NB4 (cell line): Measurements from ENCODE around the gene PRODH.

Experiments used
- MYC ChIP-seq: IDR thresholded peaks from 2 replicates; pipeline ENCODE4 v1.6.1; 2011; ENCODE audit warnings: low read depth, low read length
- POLR2A ChIP-seq: IDR thresholded peaks from 2 replicates; pipeline ENCODE4 v1.6.1; 2011; ENCODE audit warnings: mild to moderate bottlenecking; ENCODE audit not compliant: insufficient read length; ENCODE audit errors: extremely low read depth
- TF ChIP-seq, protein P1 (sequence below): IDR thresholded peaks from one replicate; pipeline ENCODE4 v1.5.1; 2012; ENCODE audit warnings: low read depth, low read length

- TF ChIP-seq POLR2A: no peak
- TF ChIP-seq, protein P1, sequence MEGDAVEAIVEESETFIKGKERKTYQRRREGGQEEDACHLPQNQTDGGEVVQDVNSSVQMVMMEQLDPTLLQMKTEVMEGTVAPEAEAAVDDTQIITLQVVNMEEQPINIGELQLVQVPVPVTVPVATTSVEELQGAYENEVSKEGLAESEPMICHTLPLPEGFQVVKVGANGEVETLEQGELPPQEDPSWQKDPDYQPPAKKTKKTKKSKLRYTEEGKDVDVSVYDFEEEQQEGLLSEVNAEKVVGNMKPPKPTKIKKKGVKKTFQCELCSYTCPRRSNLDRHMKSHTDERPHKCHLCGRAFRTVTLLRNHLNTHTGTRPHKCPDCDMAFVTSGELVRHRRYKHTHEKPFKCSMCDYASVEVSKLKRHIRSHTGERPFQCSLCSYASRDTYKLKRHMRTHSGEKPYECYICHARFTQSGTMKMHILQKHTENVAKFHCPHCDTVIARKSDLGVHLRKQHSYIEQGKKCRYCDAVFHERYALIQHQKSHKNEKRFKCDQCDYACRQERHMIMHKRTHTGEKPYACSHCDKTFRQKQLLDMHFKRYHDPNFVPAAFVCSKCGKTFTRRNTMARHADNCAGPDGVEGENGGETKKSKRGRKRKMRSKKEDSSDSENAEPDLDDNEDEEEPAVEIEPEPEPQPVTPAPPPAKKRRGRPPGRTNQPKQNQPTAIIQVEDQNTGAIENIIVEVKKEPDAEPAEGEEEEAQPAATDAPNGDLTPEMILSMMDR: no peak
- TF ChIP-seq MYC: no peak
Measured at GRCh38 chr22:18980829-18981228, 44.7 kb upstream of the PRODH start.
